A549 (cell line): ENCODE results near the gene TMEM44.

Experiments
- CEBPB ChIP-seq, 2 experiments: fragments of >200 bp in 1 of 2; sonication (Bioruptor Twin) in 1 of 2; formaldehyde crosslinking in 1 of 2; IDR thresholded peaks; 2 replicates each; pipeline ENCODE4 v1.6.1; 2012 to 2016
- CHD2 ChIP-seq: fragments of 150-350 bp; IDR thresholded peaks from 2 replicates; pipeline ENCODE4 v1.6.1; 2014; ENCODE audit warnings: low read length; ENCODE audit not compliant: partially characterized antibody
- CHD4 ChIP-seq: fragments of 200-600 bp; sonication (generic); IDR thresholded peaks from 2 replicates; pipeline ENCODE4 v1.6.1; 2016; ENCODE audit warnings: antibody characterized with exemption, mild to moderate bottlenecking, borderline replicate concordance
- CTCF ChIP-seq: fragments of >200 bp; sonication (Bioruptor Twin); formaldehyde crosslinking; IDR thresholded peaks from 3 replicates; pipeline ENCODE4 v1.5.1; 2016
- HDAC2 ChIP-seq: fragments of 200-600 bp; sonication (generic); IDR thresholded peaks from 2 replicates; pipeline ENCODE4 v1.6.1; 2016
- JUN ChIP-seq, 2 experiments: fragments of >200 bp; sonication (Bioruptor Twin); formaldehyde crosslinking; IDR thresholded peaks; 2 replicates in 1 of 2; 3 replicates in 1 of 2; pipeline ENCODE4 v1.6.1; 2016 to 2017
- MAZ ChIP-seq: fragments of 150-350 bp; IDR thresholded peaks from 2 replicates; pipeline ENCODE4 v1.6.1; 2014; ENCODE audit warnings: antibody characterized with exemption, low read depth, low read length, borderline replicate concordance
- NR3C1 ChIP-seq: fragments of >200 bp; sonication (Bioruptor Twin); formaldehyde crosslinking; IDR thresholded peaks from 3 replicates; pipeline ENCODE4 v1.6.1; 2017
- POLR2A ChIP-seq: IDR thresholded peaks from 2 replicates; pipeline ENCODE4 v1.6.1; 2012; ENCODE audit warnings: mild to moderate bottlenecking, low read length
- RAD21 ChIP-seq, 2 experiments: fragments of >200 bp in 1 of 2; sonication (Bioruptor Twin) in 1 of 2; formaldehyde crosslinking in 1 of 2; IDR thresholded peaks in 1 of 2; conservative IDR thresholded peaks in 1 of 2; 2 replicates in 1 of 2; 3 replicates in 1 of 2; pipeline ENCODE4 v1.6.1; 2012 to 2018; ENCODE audit warnings: inconsistent platforms in 1 of 2
- RNF2 ChIP-seq: fragments of 200-600 bp; sonication (generic); IDR thresholded peaks from 2 replicates; pipeline ENCODE4 v1.6.1; 2016; ENCODE audit warnings: low read depth, mild to moderate bottlenecking, antibody characterized with exemption, moderate library complexity, borderline replicate concordance
- SMC3 ChIP-seq: fragments of >200 bp; sonication (Bioruptor Twin); formaldehyde crosslinking; IDR thresholded peaks from 3 replicates; pipeline ENCODE4 v1.6.1; 2018; ENCODE audit warnings: inconsistent platforms
- ZSCAN20 ChIP-seq: fragments of 250-450 bp; sonication (Bioruptor Pico); IDR thresholded peaks from 2 replicates; pipeline ENCODE4 v1.8.0; 2022; ENCODE audit warnings: mild to moderate bottlenecking, moderate library complexity

DNA sequence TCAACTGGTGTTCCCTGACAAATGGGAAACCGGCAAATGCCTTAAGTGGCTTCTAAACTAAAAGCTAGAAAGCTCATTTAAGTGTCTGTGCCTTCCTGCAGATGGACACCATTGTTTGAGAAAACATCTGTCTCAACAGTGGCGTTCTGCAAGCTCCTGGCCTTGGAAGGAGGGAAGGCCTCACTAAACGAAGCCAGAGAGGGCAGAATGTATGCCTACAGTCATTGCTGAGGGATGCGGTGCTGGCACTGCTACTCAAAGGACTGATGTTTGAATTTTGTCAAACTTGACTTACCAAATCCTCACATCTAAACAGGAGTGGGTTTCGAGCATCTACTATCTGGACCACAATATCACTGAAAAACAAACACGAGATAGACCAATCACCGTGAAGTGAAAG, 26.6 kb upstream of the TMEM44 start:
- TF ChIP-seq CHD2 (no peak), POLR2A (no peak), CHD4 (no peak), CTCF (no peak), NR3C1 (no peak), JUN (IDR thresholded peaks at IDR 0.05) (no peak), MAZ (no peak), SMC3 (no peak), RAD21 (conservative IDR thresholded peaks at IDR 0.05 in 1 of 2, IDR thresholded peaks at IDR 0.05 in 1 of 2) (no peak), CEBPB (IDR thresholded peaks at IDR 0.05) (no peak), HDAC2 (no peak), RNF2 (no peak), ZSCAN20 (no peak)
